AG04450 (cell line): ENCODE measurements around the gene ALDH7A1. TPM values are rescaled to one million over a fixed set of nuclear protein-coding genes. Genes with fewer than 3 reads are reported as not detected.
A peak's percentile ranks its signal among the peaks of the same experiment; 100 is the strongest.

Experiments
- CTCF ChIA-PET: fragments of 300-600, 350-600 bp; formaldehyde crosslinking; extraction: SDS; loops from one replicate; lab custom pipeline; 2022; ENCODE audit warnings: antibody characterized with exemption, inconsistent platforms; lab: Charles Lee
- POLR2A ChIA-PET: fragments of 350-600 bp; formaldehyde crosslinking; extraction: SDS; loops from one replicate; lab custom pipeline; 2021; ENCODE audit warnings: antibody characterized with exemption, inconsistent platforms; lab: Yijun Ruan, JAX
- DNase-seq: peaks from one replicate; pipeline ENCODE4 v3.0.0-alpha.2; 2011; ENCODE audit warnings: low read depth, low spot score
- H3K27ac ChIP-seq: one replicate; pipeline ENCODE4 v1.5.1; 2012; ENCODE audit warnings: low read depth, low read length, control low read depth
- H3K27me3 ChIP-seq: one replicate; pipeline ENCODE4 v1.6.0; 2012; ENCODE audit warnings: low read length; ENCODE audit not compliant: control insufficient read depth, insufficient read depth
- H3K4me3 ChIP-seq: 2 replicates; pipeline ENCODE4 v1.5.1; 2011; ENCODE audit warnings: mild to moderate bottlenecking, low read depth, low read length, control low read depth
- H3K9me3 ChIP-seq: 2 replicates; pipeline ENCODE4 v1.5.1; 2012; ENCODE audit warnings: low read length; ENCODE audit not compliant: control insufficient read depth, insufficient read depth
- polyA plus RNA-seq: library from polyadenylated mRNA; depleted of rRNA; stranded (reverse); fragments of >200 nt; gene quantifications from 2 replicates; pipeline ENCODE4 v1.2.3, GENCODE V29; 2011
- TF ChIP-seq, protein P1 (sequence below): IDR thresholded peaks from 2 replicates; pipeline ENCODE4 v1.5.1; 2011; ENCODE audit warnings: low read depth, low read length, control low read depth, inconsistent platforms

ALDH7A1 gene
- polyA plus RNA-seq, 1 experiment: 97.2 TPM

DNA sequence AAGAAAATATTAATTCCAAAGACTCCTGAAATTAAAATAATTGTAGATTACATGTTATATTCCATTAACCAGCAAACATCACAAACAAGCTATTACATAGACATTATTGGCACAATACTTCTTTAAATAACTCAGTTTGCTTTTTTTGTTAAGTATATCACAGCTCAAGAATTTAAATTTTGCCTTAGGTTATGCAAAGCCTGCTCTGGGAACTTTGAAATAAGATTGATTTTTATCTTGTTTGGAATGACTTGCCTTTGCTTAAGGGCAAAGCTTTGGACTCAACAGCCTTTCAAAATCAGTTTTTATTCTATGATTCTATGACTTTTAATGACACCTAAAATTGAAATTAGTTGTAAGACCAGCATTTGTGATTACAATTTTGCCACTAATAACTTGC lies 78.2 kb downstream of the ALDH7A1 start:
- H3K27me3 ChIP-seq: no peaks in the 10 kb centered on the region

GRCh38 chr5:126516133-126516532 lies 78.9 kb downstream of the ALDH7A1 start:
- Histone ChIP-seq H3K27ac (no peak overlapping the region), H3K27me3 (no peaks in the 10 kb centered on the region), H3K9me3 (no peaks in the 10 kb centered on the region), H3K4me3 (no peak overlapping the region)
- TF ChIP-seq, protein P1, sequence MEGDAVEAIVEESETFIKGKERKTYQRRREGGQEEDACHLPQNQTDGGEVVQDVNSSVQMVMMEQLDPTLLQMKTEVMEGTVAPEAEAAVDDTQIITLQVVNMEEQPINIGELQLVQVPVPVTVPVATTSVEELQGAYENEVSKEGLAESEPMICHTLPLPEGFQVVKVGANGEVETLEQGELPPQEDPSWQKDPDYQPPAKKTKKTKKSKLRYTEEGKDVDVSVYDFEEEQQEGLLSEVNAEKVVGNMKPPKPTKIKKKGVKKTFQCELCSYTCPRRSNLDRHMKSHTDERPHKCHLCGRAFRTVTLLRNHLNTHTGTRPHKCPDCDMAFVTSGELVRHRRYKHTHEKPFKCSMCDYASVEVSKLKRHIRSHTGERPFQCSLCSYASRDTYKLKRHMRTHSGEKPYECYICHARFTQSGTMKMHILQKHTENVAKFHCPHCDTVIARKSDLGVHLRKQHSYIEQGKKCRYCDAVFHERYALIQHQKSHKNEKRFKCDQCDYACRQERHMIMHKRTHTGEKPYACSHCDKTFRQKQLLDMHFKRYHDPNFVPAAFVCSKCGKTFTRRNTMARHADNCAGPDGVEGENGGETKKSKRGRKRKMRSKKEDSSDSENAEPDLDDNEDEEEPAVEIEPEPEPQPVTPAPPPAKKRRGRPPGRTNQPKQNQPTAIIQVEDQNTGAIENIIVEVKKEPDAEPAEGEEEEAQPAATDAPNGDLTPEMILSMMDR: no peak
- ChIA-PET POLR2A (no interaction called here), CTCF (interaction anchor here (1.0 to 1.2 kb wide), 2 partner anchors 23 to 145 kb away, joined by 3 to 4 read pairs; no protein-coding TSS in a partner anchor)
- peak; percentile 61 for DNase-seq

More for the DNA sequence above, 78.2 kb downstream of the ALDH7A1 start:
- POLR2A ChIA-PET: no interaction called here
- Histone ChIP-seq H3K9me3 (no peaks in the 10 kb centered on the region), H3K27ac (no peak overlapping the region), H3K4me3 (no peak overlapping the region)
- TF ChIP-seq, protein P1: no peak
- CTCF ChIA-PET: interaction anchor here (0.6 to 1.2 kb wide), 3 partner anchors 22 to 145 kb away, joined by 3 to 4 read pairs (median 3); no protein-coding TSS in a partner anchor
- no peak for DNase-seq

GRCh38 chr5:126515337-126515736 lies 79.7 kb downstream of the ALDH7A1 start:
- no peak overlapping the region for H3K27ac ChIP-seq
- no peaks in the 10 kb centered on the region for H3K9me3 ChIP-seq
- POLR2A ChIA-PET: no interaction called here
- no peak overlapping the region for H3K4me3 ChIP-seq
- CTCF ChIA-PET: interaction anchor here (1.3 kb wide), 1 partner anchor 15 kb away, joined by 3 read pairs; no protein-coding TSS in a partner anchor
- no peak for DNase-seq
- TF ChIP-seq, protein P1: no peak
- H3K27me3 ChIP-seq: no peaks in the 10 kb centered on the region

- CTCF ChIA-PET: interaction anchor here (1.3 kb wide), 1 partner anchor 15 kb away, joined by 3 read pairs; no protein-coding TSS in a partner anchor
Observed at GRCh38 chr5:126514558-126515141, 80.4 kb downstream of the ALDH7A1 start.

DNA sequence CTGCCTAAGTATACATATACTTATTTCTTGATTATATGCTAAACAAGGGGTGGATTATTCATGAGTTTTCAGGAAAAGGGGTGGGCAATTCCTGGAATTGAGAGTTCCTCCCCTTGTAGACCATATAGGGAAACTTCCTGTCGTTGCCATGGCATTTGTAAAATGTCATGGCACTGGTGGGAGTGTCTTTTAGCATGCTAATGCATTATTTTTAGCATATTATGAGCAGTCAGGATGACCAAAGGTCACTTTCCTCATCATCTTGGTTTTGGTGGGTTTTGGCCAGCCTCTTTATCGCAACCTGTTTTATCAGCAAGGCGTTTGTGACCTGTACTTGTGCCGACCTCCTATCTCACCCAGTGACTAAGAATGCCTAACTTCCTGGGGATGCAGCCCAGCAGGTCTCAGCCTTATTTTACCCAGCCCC lies 80.9 kb downstream of the ALDH7A1 start:
- Histone ChIP-seq H3K9me3 (no peaks in the 10 kb centered on the region), H3K27ac (no peak overlapping the region), H3K27me3 (no peaks in the 10 kb centered on the region), H3K4me3 (no peak overlapping the region)
- TF ChIP-seq, protein P1: no peak
- ChIA-PET POLR2A (no interaction called here), CTCF (interaction anchor here (1.3 kb wide), 1 partner anchor 14 kb away, joined by 3 read pairs; no protein-coding TSS in a partner anchor)
- DNase-seq: no peak

More at GRCh38 chr5:126514558-126515141, 80.4 kb downstream of the ALDH7A1 start:
- DNase-seq: no peak
- Histone ChIP-seq H3K27me3 (no peaks in the 10 kb centered on the region), H3K9me3 (no peaks in the 10 kb centered on the region), H3K4me3 (no peak overlapping the region), H3K27ac (no peak overlapping the region)
- TF ChIP-seq, protein P1: no peak
- POLR2A ChIA-PET: no interaction called here
